HUES6 (cell line): Measurements from ENCODE around the gene FAM120A.

Experiments used
- H3K27ac ChIP-seq: 2 replicates; pipeline ENCODE4 v1.7.0; 2013; ENCODE audit warnings: low read depth, mild to moderate bottlenecking, low read length, inconsistent platforms
- H3K27me3 ChIP-seq: 2 replicates; pipeline ENCODE4 v1.6.1; 2013; ENCODE audit warnings: low read length; ENCODE audit not compliant: control insufficient read depth, insufficient read depth
- H3K36me3 ChIP-seq: 2 replicates; pipeline ENCODE4 v1.6.1; 2013; ENCODE audit warnings: low read length; ENCODE audit not compliant: control insufficient read depth, insufficient read depth
- H3K4me1 ChIP-seq: 2 replicates; pipeline ENCODE4 v1.6.1; 2013; ENCODE audit warnings: low read length; ENCODE audit not compliant: control insufficient read depth, insufficient read depth
- H3K4me3 ChIP-seq: 2 replicates; pipeline ENCODE4 v1.5.1; 2013; ENCODE audit warnings: low read depth, low read length
- H3K9ac ChIP-seq: one replicate; pipeline ENCODE4 v1.6.1; 2013; ENCODE audit warnings: mild to moderate bottlenecking, low read length
- H3K9me3 ChIP-seq: 2 replicates; pipeline ENCODE4 v1.6.1; 2013; ENCODE audit warnings: low read depth, low read length; ENCODE audit not compliant: control insufficient read depth, insufficient read depth

The FAM120A gene

GRCh38 chr9:93612052-93612795 lies 160.7 kb downstream of the FAM120A start:
- no peak overlapping the region for H3K9ac ChIP-seq

GRCh38 chr9:93612796-93613154 lies 161.3 kb downstream of the FAM120A start:
- no peak overlapping the region for H3K9ac ChIP-seq
- H3K36me3 ChIP-seq: no peaks in the 10 kb centered on the region
- H3K4me3 ChIP-seq: no peak overlapping the region
- H3K9me3 ChIP-seq: peaks cover 13% of the 10 kb centered on the region; the same call in 1 of the 2 replicates
- no peak overlapping the region for H3K27ac ChIP-seq
- H3K27me3 ChIP-seq: no peaks in the 10 kb centered on the region
- H3K4me1 ChIP-seq: peaks cover 10% of the 10 kb centered on the region

More at GRCh38 chr9:93612052-93612795, 160.7 kb downstream of the FAM120A start:
- Histone ChIP-seq H3K27me3 (no peaks in the 10 kb centered on the region), H3K4me1 (peaks cover 4% of the 10 kb centered on the region), H3K9me3 (peaks cover 13% of the 10 kb centered on the region; the same call in 1 of the 2 replicates), H3K4me3 (no peak overlapping the region), H3K36me3 (no peaks in the 10 kb centered on the region), H3K27ac (no peak overlapping the region)

GRCh38 chr9:93613174-93613573 lies 161.7 kb downstream of the FAM120A start:
- H3K9me3 ChIP-seq: peaks cover 13% of the 10 kb centered on the region; the same call in 1 of the 2 replicates
- H3K4me1 ChIP-seq: peaks cover 11% of the 10 kb centered on the region
- H3K27me3 ChIP-seq: no peaks in the 10 kb centered on the region
- H3K4me3 ChIP-seq: no peak overlapping the region
- H3K27ac ChIP-seq: no peak overlapping the region
- H3K9ac ChIP-seq: no peak overlapping the region
- no peaks in the 10 kb centered on the region for H3K36me3 ChIP-seq

- H3K4me3 ChIP-seq: no peak overlapping the region
- H3K36me3 ChIP-seq: no peaks in the 10 kb centered on the region
- no peak overlapping the region for H3K27ac ChIP-seq
- H3K9me3 ChIP-seq: peaks cover 13% of the 10 kb centered on the region; the same call in 1 of the 2 replicates
- H3K9ac ChIP-seq: no peak overlapping the region
- no peaks in the 10 kb centered on the region for H3K27me3 ChIP-seq
- H3K4me1 ChIP-seq: peaks cover 11% of the 10 kb centered on the region
These were observed 162.3 kb downstream of the FAM120A start for GRCh38 chr9:93613791-93614190.

- no peak overlapping the region for H3K27ac ChIP-seq
- peaks cover 11% of the 10 kb centered on the region for H3K4me1 ChIP-seq
- peaks cover 3% of the 10 kb centered on the region; the same call in 1 of the 2 replicates for H3K9me3 ChIP-seq
- no peak overlapping the region for H3K9ac ChIP-seq
- H3K36me3 ChIP-seq: no peaks in the 10 kb centered on the region
- no peaks in the 10 kb centered on the region for H3K27me3 ChIP-seq
- no peak overlapping the region for H3K4me3 ChIP-seq
These were observed 163.5 kb downstream of the FAM120A start for GRCh38 chr9:93614830-93615468.
